Mesenchymal stem cell (in vitro differentiated cells and primary cell): ENCODE data around the gene SETMAR.

Experiments used
- DNase-seq: peaks from one replicate; pipeline ENCODE4 v3.0.0-alpha.2; 2013
- H2AFZ ChIP-seq: one replicate; pipeline ENCODE4 v1.6.1; 2013; ENCODE audit warnings: low read depth, mild to moderate bottlenecking, control low read depth, inconsistent platforms, low read length, moderate library complexity
- H2AK5ac ChIP-seq: 2 replicates; pipeline ENCODE4 v1.6.1; 2013; ENCODE audit warnings: low read length, moderate library complexity, mild to moderate bottlenecking, inconsistent platforms; ENCODE audit not compliant: severe bottlenecking
- H2BK120ac ChIP-seq: one replicate; pipeline ENCODE4 v1.6.1; 2013; ENCODE audit warnings: low read depth, mild to moderate bottlenecking, inconsistent platforms, low read length, moderate library complexity
- H2BK12ac ChIP-seq, 2 experiments: one replicate each; pipeline ENCODE4 v1.6.1; 2013; ENCODE audit warnings: inconsistent platforms in 2 of 2, low read length in 2 of 2, mild to moderate bottlenecking in 2 of 2, moderate library complexity in 2 of 2, control low read depth in 1 of 2
- H2BK15ac ChIP-seq: one replicate; pipeline ENCODE4 v1.6.1; 2013; ENCODE audit warnings: mild to moderate bottlenecking, low read depth, inconsistent platforms; ENCODE audit not compliant: poor library complexity, severe bottlenecking
- H2BK5ac ChIP-seq: 2 replicates; pipeline ENCODE4 v1.6.1; 2013; ENCODE audit warnings: low read depth, mild to moderate bottlenecking, low read length, control low read depth, inconsistent platforms; ENCODE audit not compliant: poor library complexity, severe bottlenecking
- H3K14ac ChIP-seq, 2 experiments: one replicate each; pipeline ENCODE4 v1.6.1; 2013; ENCODE audit warnings: inconsistent platforms in 2 of 2, low read length in 2 of 2, control low read depth in 1 of 2, mild to moderate bottlenecking in 1 of 2, moderate library complexity in 1 of 2
- H3K18ac ChIP-seq, 2 experiments: one replicate each; pipeline ENCODE4 v1.6.1; 2013; ENCODE audit warnings: inconsistent platforms in 2 of 2, low read length in 2 of 2, control low read depth in 1 of 2, low read depth in 1 of 2, mild to moderate bottlenecking in 1 of 2
- H3K23ac ChIP-seq, 2 experiments: one replicate each; pipeline ENCODE4 v1.6.1; 2013; ENCODE audit warnings: inconsistent platforms in 2 of 2, low read length in 2 of 2, mild to moderate bottlenecking in 2 of 2, moderate library complexity in 2 of 2, control low read depth in 1 of 2
- H3K27ac ChIP-seq: 2 replicates; pipeline ENCODE4 v1.5.1; 2013; ENCODE audit warnings: mild to moderate bottlenecking, moderate library complexity, low read length, control low read depth, inconsistent platforms; ENCODE audit not compliant: poor library complexity, severe bottlenecking
- H3K27me3 ChIP-seq, 2 experiments: 2 replicates each; pipeline versions ENCODE4 v1.6.1 to v1.7.0; 2013; ENCODE audit warnings: low read length in 2 of 2, mild to moderate bottlenecking in 2 of 2, moderate library complexity in 2 of 2, control low read depth in 1 of 2, inconsistent platforms in 1 of 2; ENCODE audit not compliant: control insufficient read depth in 1 of 2, insufficient read depth in 1 of 2
- H3K36me3 ChIP-seq, 2 experiments: 2 replicates each; pipeline versions ENCODE4 v1.6.1 to v1.7.0; 2013; ENCODE audit warnings: low read length in 2 of 2, control low read depth in 1 of 2, inconsistent platforms in 1 of 2, low read depth in 1 of 2, mild to moderate bottlenecking in 1 of 2; ENCODE audit not compliant: insufficient read depth in 2 of 2, control insufficient read depth in 1 of 2
- H3K4ac ChIP-seq, 2 experiments: one replicate each; pipeline ENCODE4 v1.6.1; 2013; ENCODE audit warnings: inconsistent platforms in 2 of 2, low read length in 2 of 2, mild to moderate bottlenecking in 2 of 2, moderate library complexity in 2 of 2, control low read depth in 1 of 2, low read depth in 1 of 2
- H3K4me1 ChIP-seq: 2 replicates; pipeline ENCODE4 v1.6.1; 2013; ENCODE audit warnings: low read depth, low read length, control low read depth; ENCODE audit not compliant: control insufficient read depth, insufficient read depth
- H3K4me2 ChIP-seq: 2 replicates; pipeline ENCODE4 v1.6.1; 2013; ENCODE audit warnings: low read length, mild to moderate bottlenecking, inconsistent platforms; ENCODE audit not compliant: poor library complexity, severe bottlenecking
- H3K4me3 ChIP-seq, 2 experiments: 2 replicates each; pipeline versions ENCODE4 v1.5.1 to v1.7.0; 2013; ENCODE audit warnings: low read length in 2 of 2, mild to moderate bottlenecking in 2 of 2, control low read depth in 1 of 2, low read depth in 1 of 2; ENCODE audit not compliant: insufficient read depth in 1 of 2
- H3K79me1 ChIP-seq: replicated peaks from 2 replicates; pipeline ENCODE4 v1.6.1; 2013; ENCODE audit warnings: mild to moderate bottlenecking, control low read depth, low read length, inconsistent platforms; ENCODE audit not compliant: poor library complexity, severe bottlenecking
- H3K9ac ChIP-seq: 2 replicates; pipeline ENCODE4 v1.7.0; 2013; ENCODE audit warnings: mild to moderate bottlenecking, low read length, moderate library complexity
- H3K9me3 ChIP-seq: 2 replicates; pipeline ENCODE4 v1.7.0; 2013; ENCODE audit warnings: mild to moderate bottlenecking, low read length; ENCODE audit not compliant: control insufficient read depth
- H4K8ac ChIP-seq: one replicate; pipeline ENCODE4 v1.6.1; 2013; ENCODE audit warnings: inconsistent platforms, mild to moderate bottlenecking, low read length, moderate library complexity
- H4K91ac ChIP-seq: one replicate; pipeline ENCODE4 v1.6.1; 2013; ENCODE audit warnings: mild to moderate bottlenecking, low read length, inconsistent platforms
- WGBS: methylation state at CpG from one replicate; pipeline ENCODE4 v1.1.7; 2013; ENCODE audit warnings: mixed read lengths; 5-methylcytosine and 5-hydroxymethylcytosine counted together

Gene SETMAR

DNA sequence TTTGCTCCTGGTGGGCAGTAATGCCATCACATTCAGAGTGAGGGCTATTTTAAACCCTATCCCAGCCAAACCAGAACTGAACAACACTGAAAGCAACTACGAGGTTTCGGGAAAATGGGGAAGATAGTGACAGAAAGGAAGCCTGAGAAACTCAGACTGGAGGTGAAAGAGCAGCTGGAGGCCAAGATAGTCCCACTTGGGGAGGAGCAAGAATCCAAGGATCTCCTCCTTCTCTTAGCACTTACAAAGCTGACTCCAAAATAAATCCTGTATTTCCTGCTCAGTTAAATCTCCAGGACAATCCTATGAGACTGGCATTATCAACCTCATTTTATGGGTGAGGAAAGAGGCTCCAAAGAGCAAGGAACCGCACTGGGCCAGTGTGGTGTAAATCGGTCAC, 14.1 kb upstream of the SETMAR start:
- no peaks in the 10 kb centered on the region for H3K9me3 ChIP-seq
- no peak for DNase-seq
- no peak overlapping the region for H3K23ac ChIP-seq
- no peak overlapping the region for H2AFZ ChIP-seq
- no peak overlapping the region for H2BK120ac ChIP-seq
- WGBS: no CpG with 5 or more reads among the region's 4 CpGs
- no peak overlapping the region for H3K18ac ChIP-seq
- H3K36me3 ChIP-seq: no peaks in the 10 kb centered on the region
- H3K4me1 ChIP-seq: no peaks in the 10 kb centered on the region
- no peak overlapping the region for H2AK5ac ChIP-seq
- no peak overlapping the region for H3K4me3 ChIP-seq
- no peak overlapping the region for H2BK15ac ChIP-seq
- no peak overlapping the region for H2BK5ac ChIP-seq
- H3K79me1 ChIP-seq: no peaks in the 10 kb centered on the region
- no peak overlapping the region for H3K27ac ChIP-seq
- H3K27me3 ChIP-seq: peaks cover 0 to 4% of the 10 kb centered on the region in 2 experiments
- no peak overlapping the region for H3K4ac ChIP-seq
- no peak overlapping the region for H2BK12ac ChIP-seq
- H4K8ac ChIP-seq: no peak overlapping the region
- H3K4me2 ChIP-seq: no peak overlapping the region
- no peak overlapping the region for H3K14ac ChIP-seq
- no peak overlapping the region for H4K91ac ChIP-seq
- H3K9ac ChIP-seq: no peak overlapping the region

DNA sequence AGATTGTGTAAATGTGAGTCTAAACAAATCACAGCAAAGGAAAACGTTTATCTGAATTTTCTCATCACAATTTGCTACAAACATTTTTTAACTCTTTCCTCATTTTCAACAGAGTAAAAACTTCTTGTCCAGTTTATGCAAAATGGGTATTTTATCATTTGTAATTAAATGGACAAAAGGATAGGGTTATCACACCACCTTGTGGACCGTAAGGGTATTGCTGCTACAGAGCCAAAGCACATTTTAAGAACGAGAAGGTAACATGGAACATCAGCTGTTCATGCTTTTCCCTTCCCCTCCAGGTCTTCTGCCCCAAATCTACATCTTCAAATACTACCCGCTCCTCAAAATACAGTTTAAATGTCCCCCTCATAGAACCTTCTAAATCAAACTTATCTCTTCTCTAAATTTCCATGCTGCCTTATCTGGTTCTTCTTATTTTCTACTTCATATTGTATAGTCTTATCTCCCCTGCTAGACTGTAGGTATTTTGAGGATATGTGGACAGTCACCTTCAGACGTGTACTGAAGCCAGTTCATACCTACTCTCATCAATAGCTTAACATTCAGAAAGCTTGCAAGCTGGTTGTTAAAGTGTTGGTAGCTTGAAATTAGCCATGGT, 12.8 kb upstream of the SETMAR start:
- H3K9me3 ChIP-seq: no peaks in the 10 kb centered on the region
- H2BK120ac ChIP-seq: no peak overlapping the region
- H3K4me3 ChIP-seq: no peak overlapping the region
- no peak overlapping the region for H3K9ac ChIP-seq
- no peak overlapping the region for H4K8ac ChIP-seq
- peaks cover 0 to 4% of the 10 kb centered on the region in 2 experiments for H3K27me3 ChIP-seq
- H2AK5ac ChIP-seq: no peak overlapping the region
- H2BK15ac ChIP-seq: no peak overlapping the region
- H2BK12ac ChIP-seq: no peak overlapping the region
- H2AFZ ChIP-seq: no peak overlapping the region
- H3K36me3 ChIP-seq: no peaks in the 10 kb centered on the region
- H3K23ac ChIP-seq: no peak overlapping the region
- no peaks in the 10 kb centered on the region for H3K79me1 ChIP-seq
- 2% methylated on average over 3 of the region's 5 CpGs for WGBS
- no peak overlapping the region for H3K18ac ChIP-seq
- H4K91ac ChIP-seq: no peak overlapping the region
- H3K27ac ChIP-seq: no peak overlapping the region
- H3K14ac ChIP-seq: no peak overlapping the region
- no peak overlapping the region for H2BK5ac ChIP-seq
- H3K4me1 ChIP-seq: no peaks in the 10 kb centered on the region
- no peak overlapping the region for H3K4me2 ChIP-seq
- H3K4ac ChIP-seq: no peak overlapping the region
- peak; percentile 48 for DNase-seq

DNA sequence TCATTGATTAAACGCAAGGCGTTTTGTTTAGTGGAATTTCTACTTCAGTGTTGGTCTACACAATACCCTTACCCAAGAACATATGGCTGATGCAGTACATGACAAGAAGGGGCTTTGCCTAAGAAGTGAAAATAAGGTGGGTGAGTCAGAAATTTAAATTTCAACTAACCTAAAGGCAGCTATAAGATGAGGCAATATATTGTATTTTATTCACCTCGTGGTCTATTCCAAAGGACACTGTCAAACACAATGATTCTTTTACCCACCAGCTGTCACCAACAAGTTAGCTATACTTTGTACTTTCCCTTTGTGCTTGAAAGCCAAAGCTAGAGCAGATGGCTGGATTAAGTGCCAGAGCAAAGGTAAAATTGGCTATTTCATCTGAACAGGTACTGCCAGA, 10.9 kb upstream of the SETMAR start:
- no peak overlapping the region for H3K27ac ChIP-seq
- H3K14ac ChIP-seq: no peak overlapping the region
- H3K9ac ChIP-seq: no peak overlapping the region
- H2AFZ ChIP-seq: no peak overlapping the region
- no peak overlapping the region for H2BK5ac ChIP-seq
- no peak overlapping the region for H2AK5ac ChIP-seq
- H3K4ac ChIP-seq: no peak overlapping the region
- no peaks in the 10 kb centered on the region for H3K36me3 ChIP-seq
- no peaks in the 10 kb centered on the region for H3K9me3 ChIP-seq
- WGBS: 38% methylated on average over 1 of the region's 3 CpGs
- no peak overlapping the region for H3K18ac ChIP-seq
- H2BK12ac ChIP-seq: no peak overlapping the region
- no peak overlapping the region for H4K8ac ChIP-seq
- no peak overlapping the region for H3K4me3 ChIP-seq
- H3K4me2 ChIP-seq: no peak overlapping the region
- H2BK120ac ChIP-seq: no peak overlapping the region
- H3K79me1 ChIP-seq: no peaks in the 10 kb centered on the region
- no peak overlapping the region for H2BK15ac ChIP-seq
- no peaks in the 10 kb centered on the region for H3K4me1 ChIP-seq
- H4K91ac ChIP-seq: no peak overlapping the region
- H3K23ac ChIP-seq: no peak overlapping the region
- no peak for DNase-seq
- peaks cover 0 to 7% of the 10 kb centered on the region in 2 experiments for H3K27me3 ChIP-seq

DNA sequence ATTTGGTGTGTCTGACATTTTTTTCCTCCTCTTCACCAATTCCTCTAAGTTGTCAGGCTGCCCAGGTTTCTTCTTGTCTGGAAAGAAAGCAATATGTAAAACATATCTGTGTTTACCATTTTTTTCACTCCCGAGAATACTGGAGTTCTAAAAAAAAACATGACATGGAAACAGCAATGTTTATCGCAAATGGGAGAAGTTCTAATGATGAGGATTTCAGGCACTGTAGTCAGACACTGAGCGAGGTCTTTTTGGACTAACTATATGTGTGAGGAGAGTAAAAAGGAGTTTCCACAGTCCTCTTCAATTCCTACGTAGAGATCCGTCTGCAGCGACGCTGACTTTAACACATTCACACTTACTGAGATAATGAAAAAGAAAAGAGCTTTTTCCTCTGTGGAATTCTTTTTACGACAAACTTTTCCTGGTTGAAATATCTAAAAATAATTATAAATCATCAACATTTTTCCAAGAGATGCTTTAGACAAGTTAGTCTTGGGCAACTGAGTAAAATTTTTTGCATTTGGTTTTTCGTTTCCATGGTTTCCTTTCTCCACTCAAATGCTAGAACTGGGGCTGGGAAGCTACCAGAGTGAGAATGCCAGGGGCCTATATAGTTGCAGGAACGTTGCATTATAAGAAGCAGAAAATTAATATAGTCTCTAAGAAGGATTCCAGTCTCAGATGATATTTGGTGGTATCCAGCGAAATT, 8.4 kb upstream of the SETMAR start:
- H3K14ac ChIP-seq: no peak overlapping the region
- H3K4ac ChIP-seq: no peak overlapping the region
- no peaks in the 10 kb centered on the region for H3K79me1 ChIP-seq
- no peak overlapping the region for H3K9ac ChIP-seq
- no peak overlapping the region for H2AFZ ChIP-seq
- no peak overlapping the region for H3K27ac ChIP-seq
- H3K4me2 ChIP-seq: no peak overlapping the region
- H2BK12ac ChIP-seq: no peak overlapping the region
- no peaks in the 10 kb centered on the region for H3K36me3 ChIP-seq
- H3K4me3 ChIP-seq: no peak overlapping the region
- no peak overlapping the region for H4K8ac ChIP-seq
- no peaks in the 10 kb centered on the region for H3K4me1 ChIP-seq
- peaks cover 0 to 3% of the 10 kb centered on the region in 2 experiments for H3K27me3 ChIP-seq
- H3K18ac ChIP-seq: no peak overlapping the region
- DNase-seq: no peak
- 83% methylated on average over 6 of the region's 11 CpGs for WGBS
- H2BK15ac ChIP-seq: no peak overlapping the region
- H2AK5ac ChIP-seq: no peak overlapping the region
- H3K23ac ChIP-seq: no peak overlapping the region
- no peak overlapping the region for H4K91ac ChIP-seq
- H3K9me3 ChIP-seq: no peaks in the 10 kb centered on the region
- no peak overlapping the region for H2BK5ac ChIP-seq
- H2BK120ac ChIP-seq: no peak overlapping the region
